NCI-H526 (cell line): ENCODE measurements around the gene ISCA2.

Experiments used
- DNase-seq, 2 experiments: peaks; one replicate each; lab custom pipeline; 2025; lab: John Stamatoyannopoulos, UW

ISCA2 gene

GRCh38 chr14:74483321-74483720 is 10.2 kb upstream of the ISCA2 start:
- DNase-seq = no peak

- DNase-seq = no peak
Observed at GRCh38 chr14:74486164-74486563, 7.4 kb upstream of the ISCA2 start.

GRCh38 chr14:74488786-74489397 is 4.7 kb upstream of the ISCA2 start:
- DNase-seq = no peak

- no peak for DNase-seq
Observed at GRCh38 chr14:74490486-74490885, 3.1 kb upstream of the ISCA2 start.

DNA sequence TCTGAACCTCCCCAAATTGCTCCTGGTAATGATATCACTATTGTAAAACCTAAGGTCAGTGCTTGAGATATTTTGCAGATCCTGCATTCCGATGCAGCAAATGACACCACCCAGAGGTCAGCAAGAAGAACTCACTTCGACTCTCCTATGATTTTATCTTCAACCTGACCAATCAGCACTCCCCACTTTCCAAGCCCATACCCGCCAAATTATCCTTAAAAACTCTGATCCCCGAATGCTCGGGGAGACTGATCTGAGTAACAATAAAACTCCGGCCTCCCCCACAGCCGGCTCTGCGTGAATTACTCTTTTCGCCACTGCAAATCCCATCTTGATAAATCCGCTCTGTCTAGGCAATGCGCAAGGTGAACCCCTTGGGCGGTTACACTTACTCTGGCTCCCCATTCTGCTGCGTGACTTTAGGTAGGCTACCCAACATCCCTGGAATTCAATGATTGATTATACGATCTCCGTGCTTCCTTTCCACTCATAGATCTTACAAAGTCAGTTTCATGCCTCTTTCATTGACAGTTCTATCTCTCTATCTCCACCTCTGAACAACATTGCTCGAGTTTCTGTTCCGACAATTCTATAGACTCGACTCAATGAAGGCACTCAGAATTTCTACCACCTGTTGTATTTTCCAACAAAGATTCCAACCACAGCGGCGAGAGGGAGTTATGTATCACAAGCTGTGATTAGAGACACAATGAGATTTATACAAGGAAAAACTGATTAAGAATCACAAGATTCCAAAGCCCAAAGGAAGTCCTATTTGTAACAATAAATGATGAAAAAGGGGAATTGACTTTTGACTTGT is 1.4 kb upstream of the ISCA2 start:
- peak in 1 of 2 experiments; percentile 39 for DNase-seq

- no peak for DNase-seq
Observed at GRCh38 chr14:74492776-74493342, 706 bp upstream of the ISCA2 start, which contains the start of gene NPC2. TSS of gene NPC2 (minus strand) at chr14:74493305. CDS start at chr14:74493274, 31 bp downstream.

DNA sequence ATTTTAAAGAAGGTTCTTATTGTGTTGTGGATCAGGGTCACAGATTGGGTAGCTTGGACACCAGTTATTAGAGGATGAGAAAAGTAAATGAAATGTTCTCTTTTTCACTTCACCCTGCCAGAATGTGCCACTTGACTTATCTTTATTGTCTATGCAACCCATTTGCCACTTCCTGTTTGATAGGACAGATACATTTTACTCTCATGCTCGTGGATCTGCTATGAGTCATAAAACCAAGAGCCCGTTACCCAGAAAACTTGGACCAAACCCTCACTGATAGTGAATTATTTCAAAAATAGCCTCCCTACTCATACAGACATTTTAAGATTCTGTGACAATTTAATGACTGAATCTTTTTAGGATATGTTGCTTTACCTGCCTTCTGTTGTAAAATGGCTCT is 1.8 kb downstream of the ISCA2 start:
- no peak for DNase-seq

- no peak for DNase-seq
Observed at GRCh38 chr14:74500417-74501134, 7.0 kb downstream of the ISCA2 start.

GRCh38 chr14:74501135-74501614 is 7.6 kb downstream of the ISCA2 start:
- peak; percentile 62 to 85 for DNase-seq

DNA sequence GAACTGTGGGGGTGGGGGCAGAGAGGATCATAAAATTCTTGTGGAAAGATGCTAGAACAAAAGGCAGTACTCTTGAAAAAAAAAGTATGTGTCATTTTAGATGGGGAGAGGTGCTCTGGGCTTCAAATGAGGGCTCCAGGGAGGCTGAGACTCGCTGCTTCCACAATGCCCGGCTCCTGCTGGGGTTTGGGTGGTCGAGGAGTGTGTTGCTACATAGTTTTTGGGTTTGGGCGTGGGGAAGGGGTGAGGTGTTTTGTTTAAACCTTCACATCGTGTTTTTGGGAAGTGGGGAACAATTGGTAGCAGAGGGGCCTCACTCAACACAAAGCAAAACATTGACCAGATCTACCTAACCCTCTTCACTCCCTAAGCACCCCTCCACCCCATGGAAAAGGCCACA is 8.1 kb downstream of the ISCA2 start:
- no peak for DNase-seq

GRCh38 chr14:74502236-74503019 is 8.9 kb downstream of the ISCA2 start:
- peak; percentile 10 to 47 for DNase-seq

DNA sequence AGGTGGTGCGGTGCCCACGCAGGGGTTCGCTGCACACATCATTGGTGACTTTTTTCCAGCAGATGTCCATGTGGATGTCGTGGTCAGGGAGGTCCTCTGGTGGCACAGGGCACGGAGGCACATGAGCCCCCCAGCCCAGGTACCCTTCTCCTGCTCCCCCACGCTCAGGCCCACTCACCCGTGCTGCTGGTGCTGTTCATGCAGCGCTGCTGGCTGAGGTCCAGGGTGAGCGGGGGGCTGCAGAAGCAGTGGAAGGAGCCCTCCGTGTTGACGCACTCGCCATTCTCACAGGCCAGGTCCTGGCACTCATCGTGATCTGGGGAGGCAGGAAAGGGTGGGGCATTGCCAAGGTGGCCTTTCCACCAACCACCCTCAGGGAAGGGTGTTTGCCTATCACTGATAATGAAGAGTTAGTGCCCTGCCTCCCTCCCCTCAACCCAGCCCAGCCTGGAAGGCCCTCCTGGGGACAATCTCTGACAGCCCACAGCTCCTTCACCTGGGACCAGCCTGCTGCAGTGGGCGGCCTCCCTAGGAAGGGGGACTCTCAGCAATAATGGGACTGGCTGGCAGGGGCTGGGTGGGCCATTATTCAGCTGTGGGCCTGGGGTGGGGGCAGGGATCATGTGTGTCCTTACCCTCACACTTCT is 9.8 kb downstream of the ISCA2 start:
- no peak for DNase-seq

DNA sequence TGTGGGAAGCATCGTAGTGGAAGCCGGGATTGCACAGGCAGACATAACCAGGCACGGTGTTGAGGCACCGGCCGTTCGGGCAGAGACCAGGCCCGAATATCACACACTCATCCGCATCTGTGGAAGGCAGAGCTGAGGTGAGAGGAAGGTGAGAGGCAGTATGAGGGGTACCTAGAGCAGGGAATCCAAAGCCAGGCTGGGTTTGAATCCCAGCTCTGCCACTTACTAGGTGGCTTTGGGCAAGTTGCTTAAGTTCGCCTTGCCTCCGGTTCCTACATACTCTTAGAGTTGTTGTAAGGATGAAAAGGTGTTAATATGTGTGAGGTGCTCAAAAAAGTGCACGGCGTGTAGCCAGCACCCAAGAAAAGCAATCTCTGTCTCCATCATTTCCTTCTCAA is 10.4 kb downstream of the ISCA2 start:
- no peak for DNase-seq

- DNase-seq = no peak
Observed at GRCh38 chr14:74504412-74504811, 10.8 kb downstream of the ISCA2 start.

DNA sequence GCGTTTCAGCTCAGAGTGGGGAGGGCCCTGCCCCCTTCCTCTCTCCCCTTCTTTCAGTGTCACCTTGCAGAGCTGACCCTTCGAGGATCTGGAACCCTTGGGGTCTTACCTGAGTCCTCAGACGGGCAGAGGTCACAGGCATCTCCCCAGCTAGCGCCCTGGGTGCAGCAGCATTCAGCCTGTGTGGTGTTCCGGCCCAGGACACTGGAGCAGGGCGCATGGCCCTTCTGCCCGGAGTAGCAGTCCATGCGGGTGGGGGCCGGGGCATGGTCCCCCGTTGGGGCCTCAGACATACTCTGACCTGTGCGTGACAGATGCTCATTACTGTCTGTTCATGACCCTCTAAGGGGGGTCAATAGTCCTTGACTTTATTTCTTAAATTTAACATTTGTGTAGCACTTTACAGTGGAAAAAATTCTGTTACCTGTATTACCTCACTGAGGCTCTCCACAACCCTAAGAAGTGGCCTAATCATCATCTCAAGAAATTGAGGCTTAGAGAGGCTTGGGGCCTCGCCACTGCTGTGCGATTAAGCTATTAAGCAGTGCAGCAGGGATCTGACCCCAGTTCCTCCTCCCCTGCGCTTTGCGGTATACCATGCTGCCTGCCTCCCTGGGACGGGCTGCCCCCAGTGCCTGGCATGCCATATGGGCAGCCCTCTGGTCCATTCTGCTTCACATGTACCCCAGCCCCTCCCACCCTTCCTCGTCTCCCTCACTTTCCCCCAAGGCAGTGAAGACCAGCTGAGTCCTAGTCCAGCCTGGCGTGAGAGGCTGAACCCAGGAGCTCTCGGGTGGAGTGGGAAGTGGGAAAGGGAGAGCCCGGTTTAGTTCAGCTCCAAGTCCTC is 11.5 kb downstream of the ISCA2 start:
- DNase-seq = no peak

- no peak for DNase-seq
Observed at GRCh38 chr14:74505831-74506230, 12.3 kb downstream of the ISCA2 start.

GRCh38 chr14:74506411-74506851 is 12.9 kb downstream of the ISCA2 start:
- DNase-seq = no peak

DNA sequence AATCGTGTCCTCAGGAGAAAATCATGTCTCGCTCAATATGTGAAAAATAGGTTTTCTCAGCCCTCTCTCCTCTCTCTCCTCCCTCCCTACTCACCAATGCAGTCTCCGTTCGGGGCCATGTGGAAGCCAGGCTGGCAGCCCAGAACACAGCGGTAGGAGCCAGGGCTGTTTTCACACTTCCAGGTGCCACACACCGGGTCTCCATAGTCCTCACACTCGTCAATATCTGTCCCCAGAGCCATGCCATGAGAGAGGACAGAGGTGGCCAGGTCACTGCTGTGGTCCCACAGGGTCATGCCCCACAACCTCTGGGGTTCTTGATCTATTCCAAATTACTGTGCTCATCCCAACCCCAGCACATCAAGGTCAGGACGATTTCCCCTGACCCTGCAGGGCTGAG is 13.5 kb downstream of the ISCA2 start:
- no peak for DNase-seq

DNA sequence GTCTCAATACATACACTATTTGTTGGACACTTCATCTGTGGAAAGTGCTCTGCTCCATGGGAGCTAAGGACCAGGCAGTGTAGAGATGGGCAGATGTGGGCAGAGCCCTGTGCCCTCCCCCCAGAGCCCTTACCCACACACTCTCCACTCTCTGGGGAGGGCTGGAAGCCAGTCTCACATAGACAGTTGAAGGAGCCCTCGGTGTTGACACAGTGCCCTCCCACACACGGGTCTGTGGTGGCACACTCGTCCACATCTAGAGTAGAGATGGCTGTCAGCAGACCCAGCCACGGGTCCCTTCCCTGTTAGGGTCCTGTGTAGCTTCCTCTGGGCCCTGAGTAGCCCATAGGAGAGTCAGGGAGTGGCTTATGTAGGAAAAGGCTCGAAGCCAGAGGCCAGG is 14.3 kb downstream of the ISCA2 start:
- no peak for DNase-seq

- peak; percentile 24 to 63 for DNase-seq
Observed at GRCh38 chr14:74508292-74508731, 14.7 kb downstream of the ISCA2 start.
